Caco-2 (cell line): Measurements from ENCODE around the gene ADAMTS18. TPM values are rescaled to one million over a fixed set of nuclear protein-coding genes. Genes with fewer than 3 reads are reported as not detected.

Experiments used
- BruUV-seq: library from RNA; stranded (reverse); fragments of 400-500 nt; replicated peaks from 2 replicates; lab custom pipeline; 2021; lab: Mats Ljungman, UMichigan
- CTCF ChIA-PET: fragments of 300-600 bp; sonication (Branson Sonifier 250); formaldehyde crosslinking; loops from one replicate; lab custom pipeline; 2022; ENCODE audit warnings: antibody characterized with exemption; lab: Charles Lee
- POLR2A ChIA-PET: fragments of 300-600 bp; sonication (Branson Sonifier 250); formaldehyde crosslinking; loops from one replicate; lab custom pipeline; 2022; ENCODE audit warnings: antibody characterized with exemption; lab: Charles Lee
- DNase-seq, 2 experiments: peaks; one replicate each; pipeline versions ENCODE4 v3.0.0 to v3.0.0-alpha.2; 2020 to 2022
- H3K27me3 ChIP-seq: replicated peaks from 2 replicates; pipeline ENCODE4 v1.6.0; 2011; ENCODE audit warnings: low read length; ENCODE audit not compliant: control insufficient read depth, insufficient read depth
- H3K36me3 ChIP-seq: 2 replicates; pipeline ENCODE4 v1.5.1; 2011; ENCODE audit warnings: low read length; ENCODE audit not compliant: control insufficient read depth, insufficient read depth
- H3K4me1 ChIP-seq: fragments of 250-450 bp; sonication (Bioruptor Pico); 2 replicates; pipeline ENCODE4 v1.5.1; 2020; ENCODE audit warnings: mild to moderate bottlenecking
- H3K4me3 ChIP-seq: 2 replicates; pipeline ENCODE4 v1.5.1; 2011; ENCODE audit warnings: low read depth, mild to moderate bottlenecking, control low read depth, low read length
- H3K9me3 ChIP-seq: fragments of 250-450 bp; sonication (Bioruptor Pico); 2 replicates; pipeline ENCODE4 v1.5.1; 2020; ENCODE audit warnings: mild to moderate bottlenecking, moderate library complexity
- H3K27ac Mint-ChIP-seq: one replicate; pipeline ENCODE4 v1.8.0; 2022; ENCODE audit warnings: mixed read lengths; ENCODE audit not compliant: unreplicated experiment
- H3K27me3 Mint-ChIP-seq: one replicate; pipeline ENCODE4 v1.8.0; 2022; ENCODE audit warnings: mixed read lengths; ENCODE audit not compliant: insufficient read depth, unreplicated experiment
- H3K36me3 Mint-ChIP-seq: one replicate; pipeline ENCODE4 v1.8.0; 2022; ENCODE audit warnings: mild to moderate bottlenecking, mixed read lengths; ENCODE audit not compliant: insufficient read depth, unreplicated experiment
- H3K4me1 Mint-ChIP-seq: one replicate; pipeline ENCODE4 v1.8.0; 2022; ENCODE audit warnings: low read depth, mixed read lengths; ENCODE audit not compliant: unreplicated experiment
- H3K4me3 Mint-ChIP-seq: one replicate; pipeline ENCODE4 v1.8.0; 2022; ENCODE audit warnings: mild to moderate bottlenecking, moderate library complexity, mixed read lengths; ENCODE audit not compliant: unreplicated experiment
- H3K9me3 Mint-ChIP-seq: one replicate; pipeline ENCODE4 v1.8.0; 2022; ENCODE audit warnings: mixed read lengths; ENCODE audit not compliant: unreplicated experiment
- intact Hi-C: fragments of 100-400 bp; cut with micrococcal nuclease; formaldehyde crosslinking; loops from one replicate; pipeline ENCODE4 v1.10.0; 2022; ENCODE audit not compliant: unreplicated experiment
- total RNA-seq: library from RNA; stranded (reverse); gene quantifications from 2 replicates; pipeline ENCODE4 v1.2.3, GENCODE V29; 2022
- TF ChIP-seq, protein P1 (sequence below), 2 experiments: fragments of 200-600 bp in 1 of 2; IDR thresholded peaks; 1 replicate in 1 of 2; 2 replicates in 1 of 2; pipeline versions ENCODE4 v1.5.1 to v1.8.0; 2011 to 2022; ENCODE audit warnings: antibody characterized with exemption in 1 of 2, control low read depth in 1 of 2, inconsistent platforms in 1 of 2, low read depth in 1 of 2, low read length in 1 of 2, mild to moderate bottlenecking in 1 of 2, moderate library complexity in 1 of 2; ENCODE audit not compliant: insufficient read depth in 1 of 2, severe bottlenecking in 1 of 2, unreplicated experiment in 1 of 2

ADAMTS18 gene
- total RNA-seq, 1 experiment from 2014 or later: 0.29 TPM

DNA sequence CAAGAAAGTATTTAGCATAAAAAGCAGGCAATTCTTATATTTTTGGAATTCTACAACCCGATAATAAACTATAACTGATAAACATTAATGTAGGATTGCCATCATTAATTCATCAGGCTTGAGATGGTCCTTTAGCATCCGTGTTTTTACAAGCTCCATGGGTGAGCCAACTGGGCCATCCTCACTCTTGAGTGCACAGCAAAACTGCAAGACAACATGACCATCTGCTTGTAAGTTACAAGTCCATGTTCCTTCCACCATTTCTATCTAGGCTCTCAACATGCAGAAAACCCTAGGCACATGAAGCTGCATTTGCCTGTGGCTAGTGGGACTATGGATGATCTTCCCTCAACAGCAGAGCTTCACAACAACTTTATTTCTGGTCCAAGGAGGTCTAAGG lies 40.1 kb downstream of the ADAMTS18 start:
- no peaks in the 10 kb centered on the region for H3K27me3 ChIP-seq
- no peak overlapping the region for H3K4me3 ChIP-seq
- Mint-ChIP-seq H3K4me1 (peaks cover 7% of the 10 kb centered on the region), H3K36me3 (no peaks in the 10 kb centered on the region), H3K27me3 (no peaks in the 10 kb centered on the region), H3K9me3 (no peaks in the 10 kb centered on the region), H3K4me3 (no peak overlapping the region), H3K27ac (no peak overlapping the region)
- intact Hi-C loops: no loop called here
- no peaks in the 10 kb centered on the region for H3K36me3 ChIP-seq
- no peaks in the 10 kb centered on the region for H3K4me1 ChIP-seq
- no peaks in the 10 kb centered on the region for H3K9me3 ChIP-seq
- ChIA-PET CTCF (no interaction called here), POLR2A (no interaction called here)
- DNase-seq: no peak
- no TSS peak for BruUV-seq
- TF ChIP-seq, protein P1, sequence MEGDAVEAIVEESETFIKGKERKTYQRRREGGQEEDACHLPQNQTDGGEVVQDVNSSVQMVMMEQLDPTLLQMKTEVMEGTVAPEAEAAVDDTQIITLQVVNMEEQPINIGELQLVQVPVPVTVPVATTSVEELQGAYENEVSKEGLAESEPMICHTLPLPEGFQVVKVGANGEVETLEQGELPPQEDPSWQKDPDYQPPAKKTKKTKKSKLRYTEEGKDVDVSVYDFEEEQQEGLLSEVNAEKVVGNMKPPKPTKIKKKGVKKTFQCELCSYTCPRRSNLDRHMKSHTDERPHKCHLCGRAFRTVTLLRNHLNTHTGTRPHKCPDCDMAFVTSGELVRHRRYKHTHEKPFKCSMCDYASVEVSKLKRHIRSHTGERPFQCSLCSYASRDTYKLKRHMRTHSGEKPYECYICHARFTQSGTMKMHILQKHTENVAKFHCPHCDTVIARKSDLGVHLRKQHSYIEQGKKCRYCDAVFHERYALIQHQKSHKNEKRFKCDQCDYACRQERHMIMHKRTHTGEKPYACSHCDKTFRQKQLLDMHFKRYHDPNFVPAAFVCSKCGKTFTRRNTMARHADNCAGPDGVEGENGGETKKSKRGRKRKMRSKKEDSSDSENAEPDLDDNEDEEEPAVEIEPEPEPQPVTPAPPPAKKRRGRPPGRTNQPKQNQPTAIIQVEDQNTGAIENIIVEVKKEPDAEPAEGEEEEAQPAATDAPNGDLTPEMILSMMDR (IDR thresholded peaks at IDR 0.05; ENCODE audit: insufficient read depth in 1 of 2, low read depth in 1 of 2, low read length in 1 of 2, severe bottlenecking in 1 of 2, unreplicated experiment in 1 of 2): no peak

GRCh38 chr16:77393955-77394354 lies 40.9 kb downstream of the ADAMTS18 start:
- intact Hi-C loops: no loop called here
- no peaks in the 10 kb centered on the region for H3K27me3 ChIP-seq
- no peaks in the 10 kb centered on the region for H3K27me3 Mint-ChIP-seq
- TF ChIP-seq, protein P1 (IDR thresholded peaks at IDR 0.05; ENCODE audit: insufficient read depth in 1 of 2, low read depth in 1 of 2, low read length in 1 of 2, severe bottlenecking in 1 of 2, unreplicated experiment in 1 of 2): no peak
- ChIA-PET CTCF (no interaction called here), POLR2A (no interaction called here)
- no peaks in the 10 kb centered on the region for H3K4me1 ChIP-seq
- no peak overlapping the region for H3K27ac Mint-ChIP-seq
- H3K9me3 Mint-ChIP-seq: no peaks in the 10 kb centered on the region
- no peaks in the 10 kb centered on the region for H3K36me3 Mint-ChIP-seq
- peaks cover 7% of the 10 kb centered on the region for H3K4me1 Mint-ChIP-seq
- BruUV-seq: no TSS peak
- H3K9me3 ChIP-seq: no peaks in the 10 kb centered on the region
- H3K36me3 ChIP-seq: no peaks in the 10 kb centered on the region
- no peak overlapping the region for H3K4me3 Mint-ChIP-seq
- DNase-seq: no peak
- H3K4me3 ChIP-seq: no peak overlapping the region

DNA sequence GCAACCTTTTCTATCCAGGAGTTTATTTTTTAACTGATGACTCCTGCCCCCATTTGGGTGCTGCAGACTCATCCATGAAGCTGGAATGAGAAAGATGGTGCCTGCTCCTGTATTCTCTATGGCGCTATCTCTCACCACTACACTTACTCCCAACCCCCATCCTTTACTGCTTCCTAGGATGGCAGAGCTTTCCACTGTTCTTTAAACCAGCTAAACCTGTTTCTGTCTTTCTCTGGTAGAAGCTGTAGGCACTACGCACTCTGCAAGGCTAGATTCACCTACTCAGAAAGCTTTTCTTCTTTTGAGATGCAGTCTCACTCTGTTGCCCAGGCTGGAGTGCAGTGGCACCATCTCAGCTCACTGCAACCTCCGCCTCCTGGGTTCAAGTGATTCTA lies 47.0 kb downstream of the ADAMTS18 start:
- no peaks in the 10 kb centered on the region for H3K27me3 Mint-ChIP-seq
- BruUV-seq: no TSS peak
- Histone ChIP-seq H3K9me3 (no peaks in the 10 kb centered on the region), H3K4me1 (peaks cover 8% of the 10 kb centered on the region; the same call in 1 of the 2 replicates), H3K27me3 (no peaks in the 10 kb centered on the region), H3K4me3 (no peak overlapping the region), H3K36me3 (no peaks in the 10 kb centered on the region)
- TF ChIP-seq, protein P1 (IDR thresholded peaks at IDR 0.05; ENCODE audit: insufficient read depth in 1 of 2, low read depth in 1 of 2, low read length in 1 of 2, severe bottlenecking in 1 of 2, unreplicated experiment in 1 of 2): no peak
- POLR2A ChIA-PET: no interaction called here
- H3K4me3 Mint-ChIP-seq: no peak overlapping the region
- no peaks in the 10 kb centered on the region for H3K36me3 Mint-ChIP-seq
- H3K27ac Mint-ChIP-seq: no peak overlapping the region
- H3K9me3 Mint-ChIP-seq: no peaks in the 10 kb centered on the region
- CTCF ChIA-PET: no interaction called here
- intact Hi-C loops: no loop called here
- DNase-seq: peak in 1 of 2 experiments; percentile 39
- H3K4me1 Mint-ChIP-seq: no peaks in the 10 kb centered on the region
